HCT116 (cell line): ENCODE measurements around the gene SGSH.

Experiments used
- CBX3 ChIP-seq: IDR thresholded peaks from 2 replicates; pipeline ENCODE4 v1.6.1; 2012; ENCODE audit warnings: low read depth
- CEBPB ChIP-seq: IDR thresholded peaks from 2 replicates; pipeline ENCODE4 v1.6.1; 2012; ENCODE audit warnings: low read depth
- EZH2phosphoT487 ChIP-seq: fragments of 200-600 bp; IDR thresholded peaks from 2 replicates; pipeline ENCODE4 v1.6.1; 2018; ENCODE audit warnings: antibody characterized with exemption, borderline replicate concordance
- SIN3A ChIP-seq: IDR thresholded peaks from 2 replicates; pipeline ENCODE4 v1.6.1; 2012; ENCODE audit warnings: low read depth
- SRF ChIP-seq: IDR thresholded peaks from 2 replicates; pipeline ENCODE4 v1.6.1; 2012; ENCODE audit warnings: low read depth
- TF ChIP-seq, protein P1 (sequence below), 3 experiments: fragments of 200-600 bp in 1 of 3; sonication (generic) in 1 of 3; IDR thresholded peaks in 2 of 3; conservative IDR thresholded peaks in 1 of 3; 2 replicates each; pipeline ENCODE4 v1.5.1; 2012 to 2017; ENCODE audit warnings: low read depth in 2 of 3, low read length in 2 of 3, antibody characterized with exemption in 1 of 3, borderline replicate concordance in 1 of 3, control low read depth in 1 of 3, mild to moderate bottlenecking in 1 of 3, mixed read lengths in 1 of 3, mixed run types in 1 of 3, moderate library complexity in 1 of 3; ENCODE audit not compliant: insufficient read depth in 1 of 3

DNA sequence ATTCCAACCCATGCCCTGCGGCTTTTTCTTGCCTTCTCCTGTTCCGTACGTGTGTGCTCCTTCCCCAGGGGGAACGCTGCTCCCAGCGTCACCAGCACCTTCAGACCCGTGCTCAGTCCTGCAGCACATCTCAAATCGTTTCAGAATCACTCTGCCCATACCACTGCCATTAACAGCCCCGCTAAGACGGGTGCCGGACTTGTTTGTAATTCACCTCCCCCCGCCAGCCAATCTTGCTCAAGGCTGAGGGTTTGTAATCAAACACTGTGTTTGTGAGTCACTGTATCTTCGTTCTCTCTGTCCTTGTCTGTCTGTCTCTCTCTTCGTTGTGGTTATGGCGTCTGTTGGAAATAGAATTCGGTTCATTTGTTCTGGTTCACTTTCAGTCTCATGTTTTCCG lies 33.0 kb downstream of the SGSH start:
- TF ChIP-seq EZH2phosphoT487 (no peak), SIN3A (no peak), SRF (no peak), CEBPB (no peak), CBX3 (no peak)
- TF ChIP-seq, protein P1, sequence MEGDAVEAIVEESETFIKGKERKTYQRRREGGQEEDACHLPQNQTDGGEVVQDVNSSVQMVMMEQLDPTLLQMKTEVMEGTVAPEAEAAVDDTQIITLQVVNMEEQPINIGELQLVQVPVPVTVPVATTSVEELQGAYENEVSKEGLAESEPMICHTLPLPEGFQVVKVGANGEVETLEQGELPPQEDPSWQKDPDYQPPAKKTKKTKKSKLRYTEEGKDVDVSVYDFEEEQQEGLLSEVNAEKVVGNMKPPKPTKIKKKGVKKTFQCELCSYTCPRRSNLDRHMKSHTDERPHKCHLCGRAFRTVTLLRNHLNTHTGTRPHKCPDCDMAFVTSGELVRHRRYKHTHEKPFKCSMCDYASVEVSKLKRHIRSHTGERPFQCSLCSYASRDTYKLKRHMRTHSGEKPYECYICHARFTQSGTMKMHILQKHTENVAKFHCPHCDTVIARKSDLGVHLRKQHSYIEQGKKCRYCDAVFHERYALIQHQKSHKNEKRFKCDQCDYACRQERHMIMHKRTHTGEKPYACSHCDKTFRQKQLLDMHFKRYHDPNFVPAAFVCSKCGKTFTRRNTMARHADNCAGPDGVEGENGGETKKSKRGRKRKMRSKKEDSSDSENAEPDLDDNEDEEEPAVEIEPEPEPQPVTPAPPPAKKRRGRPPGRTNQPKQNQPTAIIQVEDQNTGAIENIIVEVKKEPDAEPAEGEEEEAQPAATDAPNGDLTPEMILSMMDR (IDR thresholded peaks at IDR 0.05 in 2 of 3, conservative IDR thresholded peaks at IDR 0.05 in 1 of 3; ENCODE audit: borderline replicate concordance in 1 of 3, insufficient read depth in 1 of 3, low read depth in 2 of 3, low read length in 2 of 3) = no peak
